Measurements from ENCODE around the gene CTCF.

GRCh38 chr16:67662653-67663010 is 100.3 kb downstream of the CTCF start:
- TF ChIP-seq CTCF (IDR thresholded peaks at IDR 0.05; ENCODE audit: extremely low read depth in 1 of 2, insufficient read depth in 1 of 2, low read depth in 1 of 2, low read length in 2 of 2) (no peak), EZH2 (IDR thresholded peaks at IDR 0.05; ENCODE audit: borderline replicate concordance, low read depth, low read length, severe bottlenecking) (no peak), GATA2 (IDR thresholded peaks at IDR 0.05; ENCODE audit: insufficient read depth, insufficient read length, low read depth, low read length) (no peak), MAX (IDR thresholded peaks at IDR 0.05; ENCODE audit: insufficient read depth, insufficient read length) (no peak), POLR2AphosphoS5 (IDR thresholded peaks at IDR 0.05; ENCODE audit: insufficient read depth, low read depth, low read length) (no peak), POLR2A (IDR thresholded peaks at IDR 0.05; ENCODE audit: low read depth, low read length) (no peak)

Measured in endothelial cell of umbilical vein (primary cell).